HG02970 (cell line): ENCODE results near the gene TFAP2C.
"Not testable (repeated sequence)": the region's sequence is repeated elsewhere in the genome, so short reads cannot be mapped to it uniquely, and the experiment has no call there.

ENCODE experiments used
- ATAC-seq: cut with Tn5 transposase; IDR thresholded peaks from one replicate; pipeline ENCODE4 v1.9.1; 2021; ENCODE audit warnings: mild to moderate bottlenecking, moderate library complexity, moderate number of reproducible peaks; ENCODE audit not compliant: unreplicated experiment, low FRiP score

The TFAP2C gene

DNA sequence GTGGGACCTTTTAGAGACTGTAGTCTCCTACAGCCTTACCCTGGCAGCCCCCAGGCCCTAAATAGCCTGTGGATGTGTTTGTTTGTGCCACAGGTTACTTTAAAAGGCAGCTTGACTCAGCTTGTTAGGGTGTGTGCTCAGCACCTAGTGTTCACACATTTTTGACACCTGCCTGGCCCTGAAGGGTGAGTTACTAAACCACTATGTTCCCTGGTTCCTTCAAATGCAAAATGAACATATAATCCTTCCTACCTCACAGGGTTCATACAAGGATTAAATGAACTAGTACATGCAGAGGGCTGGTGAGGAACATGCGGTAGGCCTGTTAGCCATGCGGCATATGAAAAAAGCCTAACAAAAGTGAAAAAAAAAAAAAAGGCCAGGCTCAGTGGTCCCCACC is 14.9 kb upstream of the TFAP2C start:
- ATAC-seq: no peak

GRCh38 chr20:56616716-56617115 is 12.4 kb upstream of the TFAP2C start:
- ATAC-seq: no peak

DNA sequence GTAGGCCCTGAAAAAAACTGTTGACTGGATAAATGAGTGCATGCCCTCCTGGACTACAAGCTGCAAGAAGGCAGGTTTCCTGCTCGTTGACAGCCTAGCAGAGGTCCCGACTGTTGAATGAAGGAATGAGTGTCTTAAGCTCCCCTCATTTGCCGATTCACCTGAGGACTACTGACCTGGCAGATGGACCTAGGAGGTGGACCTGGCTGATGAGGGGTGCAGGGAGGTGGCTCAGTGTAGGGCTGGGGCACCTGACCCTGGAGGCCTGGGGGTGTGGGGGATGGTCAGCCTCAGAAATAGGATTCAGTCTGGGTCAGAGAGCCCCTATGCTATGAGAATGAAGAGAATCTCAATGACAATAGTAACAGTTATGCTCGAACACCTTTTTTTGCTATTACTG is 11.6 kb upstream of the TFAP2C start:
- ATAC-seq: no peak

GRCh38 chr20:56621730-56622129 is 7.4 kb upstream of the TFAP2C start:
- ATAC-seq: no peak

GRCh38 chr20:56623930-56624329 is 5.2 kb upstream of the TFAP2C start:
- ATAC-seq: not testable (repeated sequence)

GRCh38 chr20:56624786-56625681 is 4.1 kb upstream of the TFAP2C start:
- no peak for ATAC-seq

GRCh38 chr20:56625837-56626236 is 3.3 kb upstream of the TFAP2C start:
- ATAC-seq: no peak

DNA sequence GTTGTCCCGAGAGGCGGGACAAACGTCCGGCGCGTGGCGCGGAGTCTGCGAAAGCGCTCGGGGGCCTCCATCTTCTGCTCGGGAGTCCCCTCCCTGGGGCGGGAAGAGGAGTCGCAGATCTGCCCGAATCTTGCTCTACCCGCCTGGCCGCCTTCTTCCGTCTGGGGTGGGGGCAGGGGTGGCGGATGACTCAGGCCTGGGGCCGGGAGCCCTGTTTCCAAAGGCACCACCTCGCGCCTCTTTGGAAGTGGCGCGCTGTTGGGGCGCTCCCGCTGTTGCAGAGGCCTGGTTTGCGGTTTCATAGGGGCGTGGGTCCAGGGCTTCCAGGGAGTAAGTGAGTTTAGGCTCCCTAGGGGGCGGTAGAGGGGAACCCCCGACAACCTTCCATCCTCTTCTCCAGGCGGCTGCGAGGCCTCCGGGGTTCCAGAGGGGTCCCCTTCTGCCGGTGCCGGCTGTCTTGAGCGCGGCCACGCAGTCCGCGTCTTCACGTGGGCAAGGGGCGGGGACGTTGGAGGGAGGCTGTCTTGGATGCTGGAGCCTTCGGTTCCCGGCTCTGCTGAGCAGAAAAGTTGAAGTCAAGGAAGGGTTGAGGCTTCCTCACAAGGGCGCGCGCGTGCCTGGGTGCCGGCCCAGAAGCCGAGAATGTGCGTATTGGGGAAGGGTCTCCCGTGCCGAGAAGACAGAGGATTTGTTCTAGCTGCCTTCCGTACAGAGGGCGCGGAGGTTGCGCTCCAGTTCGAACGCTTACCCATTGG is 2.6 kb upstream of the TFAP2C start:
- no peak for ATAC-seq

DNA sequence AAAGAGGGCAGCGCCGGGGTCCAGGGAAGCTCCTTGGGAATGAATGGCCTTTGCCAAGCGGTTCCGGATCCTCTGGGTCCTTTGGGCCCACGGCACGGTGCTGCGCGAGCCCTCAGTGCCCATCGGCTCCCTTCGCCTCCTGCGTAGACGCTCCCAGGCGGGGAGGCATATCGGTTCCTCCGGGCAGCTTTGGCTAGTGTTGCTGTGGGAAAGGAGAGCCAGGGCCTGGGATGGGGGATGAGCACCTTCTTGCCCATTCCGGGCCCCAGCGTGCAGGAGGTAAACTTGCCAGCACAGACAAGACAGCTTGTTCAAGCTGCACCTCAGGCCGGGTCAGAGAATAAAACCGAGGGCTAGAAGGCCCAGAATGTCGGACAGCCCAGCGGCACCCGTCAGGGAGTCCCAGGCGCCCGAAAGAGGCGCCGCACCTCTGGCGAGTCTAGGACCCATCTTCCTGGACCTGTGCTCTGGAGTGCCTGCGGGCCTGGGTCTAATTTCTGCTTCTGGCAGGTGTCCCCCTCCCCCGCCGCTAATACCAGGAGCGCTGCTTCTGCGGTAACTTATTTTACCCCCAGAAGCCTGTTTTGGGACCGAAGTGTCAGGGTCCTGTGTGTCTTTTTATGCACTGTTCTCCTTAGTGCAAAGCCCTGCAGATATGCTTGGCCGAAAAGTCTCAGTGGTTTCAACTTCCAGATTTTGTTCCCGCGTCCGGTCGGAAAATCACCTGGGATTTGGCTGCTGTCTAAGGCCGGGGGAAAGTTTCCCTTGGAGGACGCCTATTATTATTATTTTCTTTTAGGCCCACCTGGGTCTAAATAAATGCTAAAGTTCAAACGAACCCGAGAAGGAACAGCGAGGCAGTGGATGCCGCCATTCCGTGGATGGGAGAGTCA is 1.7 kb upstream of the TFAP2C start:
- no peak for ATAC-seq

GRCh38 chr20:56628015-56628872 is 862 bp upstream of the TFAP2C start:
- ATAC-seq: no peak

GRCh38 chr20:56629464-56630085 is 469 bp downstream of the TFAP2C start:
- no peak for ATAC-seq

GRCh38 chr20:56630086-56630493 is 984 bp downstream of the TFAP2C start:
- ATAC-seq: no peak

GRCh38 chr20:56630506-56631317 is 1.6 kb downstream of the TFAP2C start:
- ATAC-seq: no peak

- ATAC-seq: no peak
These were observed 2.3 kb downstream of the TFAP2C start for GRCh38 chr20:56631318-56631989.

- ATAC-seq: no peak
These were observed 2.9 kb downstream of the TFAP2C start for GRCh38 chr20:56631990-56632327.

GRCh38 chr20:56634307-56634706 is 5.2 kb downstream of the TFAP2C start:
- ATAC-seq: no peak

GRCh38 chr20:56634735-56635385 is 5.8 kb downstream of the TFAP2C start:
- ATAC-seq: no peak

DNA sequence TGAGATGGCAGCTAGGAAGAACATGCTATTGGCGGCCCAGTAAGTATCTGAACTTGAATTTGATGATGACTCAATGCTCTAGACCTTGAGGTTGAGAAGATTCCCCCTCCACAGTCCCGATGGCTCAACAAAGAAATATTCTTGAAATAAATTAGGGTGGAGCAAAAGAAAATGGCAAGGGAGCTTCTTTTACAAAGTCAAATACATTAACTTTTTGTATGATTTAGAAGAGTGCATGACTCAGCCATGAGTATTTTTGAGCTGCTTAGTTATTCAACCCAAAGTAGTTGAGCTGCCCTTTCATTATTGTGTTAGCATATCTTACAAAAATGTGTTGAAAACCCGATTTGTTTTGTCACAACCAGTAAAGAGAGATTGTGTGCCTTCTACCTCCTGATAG is 7.6 kb downstream of the TFAP2C start:
- no peak for ATAC-seq
